HG03139 (cell line): ENCODE measurements around the gene MRPL43.

Source experiments
- ATAC-seq: cut with Tn5 transposase; IDR thresholded peaks from one replicate; pipeline ENCODE4 v1.9.1; 2021; ENCODE audit not compliant: unreplicated experiment

Gene MRPL43

GRCh38 chr10:101005361-101005760 is 18.1 kb upstream of the MRPL43 start:
- ATAC-seq, result no peak

DNA sequence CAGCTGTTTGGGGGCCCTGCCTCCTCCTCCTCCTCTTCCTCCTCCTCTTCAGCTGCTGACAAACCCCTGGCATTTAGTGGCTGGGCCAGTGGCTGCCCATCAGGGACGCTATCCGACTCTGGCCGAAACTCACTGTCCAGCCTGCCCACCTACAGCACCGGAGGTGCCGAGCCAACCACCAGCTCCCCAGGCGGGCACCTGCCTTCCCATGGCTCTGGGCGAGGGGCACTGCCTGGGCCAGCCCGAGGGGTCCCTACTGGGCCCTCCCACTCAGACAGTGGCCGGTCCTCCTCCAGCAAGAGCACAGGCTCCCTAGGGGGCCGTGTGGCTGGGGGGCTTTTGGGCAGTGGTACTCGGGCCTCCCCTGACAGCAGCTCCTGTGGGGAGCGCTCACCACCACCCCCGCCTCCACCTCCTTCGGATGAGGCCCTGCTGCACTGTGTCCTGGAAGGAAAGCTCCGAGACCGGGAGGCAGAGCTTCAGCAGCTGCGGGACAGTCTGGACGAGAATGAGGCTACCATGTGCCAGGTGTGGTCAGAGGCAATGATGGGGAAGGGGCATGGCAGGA is 16.4 kb upstream of the MRPL43 start:
- ATAC-seq, result no peak

DNA sequence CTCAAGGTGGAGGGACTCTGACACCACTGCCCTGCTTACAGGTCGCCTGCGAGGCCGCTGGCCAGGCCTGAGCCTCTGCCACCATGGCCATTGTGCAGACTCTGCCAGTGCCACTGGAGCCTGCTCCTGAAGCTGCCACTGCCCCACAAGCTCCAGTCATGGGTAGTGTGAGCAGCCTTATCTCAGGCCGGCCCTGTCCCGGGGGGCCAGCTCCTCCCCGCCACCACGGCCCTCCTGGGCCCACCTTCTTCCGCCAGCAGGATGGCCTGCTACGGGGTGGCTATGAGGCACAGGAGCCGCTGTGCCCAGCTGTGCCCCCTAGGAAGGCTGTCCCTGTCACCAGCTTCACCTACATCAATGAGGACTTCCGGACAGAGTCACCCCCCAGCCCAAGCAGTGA is 15.2 kb upstream of the MRPL43 start:
- ATAC-seq, result no peak

- ATAC-seq, result no peak
Measured at GRCh38 chr10:101001659-101002035, 14.3 kb upstream of the MRPL43 start.

DNA sequence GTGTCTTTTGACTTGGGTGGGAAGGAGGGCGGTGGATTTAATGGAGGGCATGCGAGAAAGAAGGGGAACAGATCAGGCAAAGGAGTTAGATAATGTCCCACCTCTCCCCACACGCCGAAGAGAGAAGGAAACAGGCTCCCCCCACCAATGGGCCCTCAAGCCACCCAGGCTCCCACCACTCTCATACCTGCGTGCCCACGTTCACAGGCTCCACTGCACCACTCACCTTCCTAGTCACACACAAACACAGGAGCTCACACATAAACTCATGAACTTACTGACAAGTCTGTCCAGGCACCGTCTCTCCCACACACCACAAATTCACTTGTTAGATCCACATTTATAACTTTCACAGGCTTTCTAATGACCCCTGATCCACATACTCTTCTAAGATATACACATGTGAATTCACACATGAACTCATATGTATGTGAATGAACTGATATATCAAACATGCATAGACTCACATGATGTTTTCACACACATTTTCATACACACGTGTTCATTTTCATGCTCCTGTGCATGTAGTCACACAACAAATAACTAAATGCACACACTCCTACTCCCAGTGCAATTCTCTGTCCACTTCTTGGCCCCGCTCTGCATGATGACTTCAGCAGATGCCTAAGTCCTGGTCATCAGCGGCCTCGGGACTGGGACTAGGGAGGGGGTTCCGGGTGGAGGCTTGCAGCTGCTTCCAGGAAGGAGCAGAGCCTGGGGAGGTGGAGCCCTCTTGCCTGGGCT is 13.8 kb upstream of the MRPL43 start:
- no peak for ATAC-seq

DNA sequence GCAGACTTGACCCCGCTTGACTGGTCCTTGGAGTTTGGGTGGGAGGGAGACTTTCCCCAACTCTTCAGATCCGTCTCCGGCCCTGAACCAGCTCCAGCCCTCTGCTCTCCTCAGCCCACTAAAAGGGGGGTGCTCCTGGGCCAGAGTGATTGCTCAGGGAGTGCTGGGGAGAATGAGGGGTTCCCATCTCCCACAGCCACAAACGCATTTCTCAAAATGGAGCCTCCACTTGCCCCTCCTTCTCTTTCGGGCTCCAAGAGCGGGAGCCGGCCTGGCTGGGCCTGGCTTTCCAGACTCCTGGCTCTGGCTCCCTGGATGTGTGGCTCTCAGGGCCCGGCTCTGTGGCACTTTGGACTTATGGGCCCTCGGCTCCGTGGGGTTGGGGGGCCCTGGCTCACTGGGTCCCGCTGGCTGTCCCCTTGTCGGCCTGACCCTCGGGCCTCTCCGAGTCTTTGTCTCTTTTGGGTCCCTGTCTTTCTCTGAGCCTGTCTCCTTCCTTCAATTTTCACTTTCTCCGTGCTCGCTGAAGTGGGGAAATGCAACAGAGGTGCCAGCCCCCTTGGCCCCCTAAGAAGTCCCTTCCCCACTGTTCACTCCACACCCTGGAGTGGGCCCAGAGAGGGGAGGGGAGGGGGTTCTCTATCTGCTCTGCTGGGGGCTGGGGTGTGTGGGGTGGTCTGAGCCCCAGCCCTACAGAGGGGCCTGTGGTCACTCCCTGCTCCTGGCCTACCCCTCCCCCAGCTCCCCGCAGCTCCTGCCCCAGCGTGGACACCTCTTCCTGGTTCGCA is 13.0 kb upstream of the MRPL43 start:
- no peak for ATAC-seq

GRCh38 chr10:100999742-101000126 is 12.4 kb upstream of the MRPL43 start, which contains the start of gene LZTS2:
TSS of gene LZTS2 (plus strand) at chr10:100999808. CDS start at chr10:101002539, 2,731 bp downstream.
- ATAC-seq, result peak; percentile 9

- peak; percentile 35 for ATAC-seq
Measured at GRCh38 chr10:100998991-100999741, 11.9 kb upstream of the MRPL43 start.

- ATAC-seq, result no peak
Measured at GRCh38 chr10:100998183-100998990, 11.1 kb upstream of the MRPL43 start.

- no peak for ATAC-seq
Measured at GRCh38 chr10:100997360-100998182, 10.3 kb upstream of the MRPL43 start.

- ATAC-seq, result no peak
Measured at GRCh38 chr10:100996678-100997359, 9.5 kb upstream of the MRPL43 start.

DNA sequence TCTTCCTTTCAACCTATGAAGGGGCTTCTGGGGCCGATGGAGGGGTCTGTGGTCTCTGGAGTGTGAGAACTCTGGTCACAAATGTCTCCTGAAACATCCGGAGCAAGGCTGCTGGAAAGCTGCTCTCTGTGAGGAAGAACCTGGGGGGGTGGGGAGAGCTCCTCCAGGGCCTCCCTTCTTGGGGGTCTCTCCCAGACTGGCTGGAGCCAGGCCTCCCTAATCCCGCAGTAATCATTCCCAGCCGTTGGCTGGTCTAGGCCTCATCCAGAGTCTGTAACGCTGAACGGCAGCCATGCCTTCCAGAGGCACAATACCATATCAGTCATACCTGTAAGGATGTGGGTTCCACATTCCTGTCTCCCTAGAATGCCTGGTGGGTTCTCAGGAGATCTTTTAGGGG is 7.9 kb upstream of the MRPL43 start:
- no peak for ATAC-seq

GRCh38 chr10:100993986-100994708 is 6.8 kb upstream of the MRPL43 start:
- ATAC-seq, result no peak

DNA sequence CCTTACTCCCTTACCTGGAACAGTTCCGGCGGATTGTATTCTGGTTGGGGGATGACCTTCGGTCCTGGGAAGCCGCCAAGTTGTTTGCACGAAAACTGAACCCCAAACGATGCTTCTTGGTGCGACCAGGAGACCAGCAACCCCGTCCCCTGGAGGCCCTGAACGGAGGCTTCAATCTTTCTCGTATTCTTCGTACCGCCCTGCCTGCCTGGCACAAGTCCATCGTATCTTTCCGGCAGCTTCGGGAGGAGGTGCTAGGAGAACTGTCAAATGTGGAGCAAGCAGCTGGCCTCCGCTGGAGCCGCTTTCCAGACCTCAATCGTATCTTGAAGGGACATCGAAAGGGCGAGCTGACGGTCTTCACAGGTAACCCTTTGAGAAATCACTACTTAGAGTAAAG is 1.8 kb upstream of the MRPL43 start:
- no peak for ATAC-seq

- ATAC-seq, result no peak
Measured at GRCh38 chr10:100988166-100988565, 869 bp upstream of the MRPL43 start.

DNA sequence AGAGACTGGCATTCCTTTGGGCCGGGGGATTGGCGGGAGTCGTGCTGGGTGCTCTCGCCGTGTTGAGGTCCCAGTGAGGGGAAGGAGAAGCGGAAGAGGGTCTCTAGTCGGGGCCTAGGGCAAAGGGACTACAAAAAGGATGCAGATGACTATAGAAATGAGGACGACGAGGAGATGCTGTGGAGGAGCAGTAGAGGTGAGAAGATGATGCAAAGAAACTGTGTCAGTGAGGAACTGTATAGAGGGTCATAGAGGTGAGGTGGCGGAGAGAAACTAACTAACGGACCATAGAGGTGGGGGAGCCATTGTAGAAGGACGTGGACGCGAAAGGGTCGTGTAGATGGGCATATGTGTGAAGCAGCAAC is 370 bp upstream of the MRPL43 start:
- no peak for ATAC-seq

- no peak for ATAC-seq
Measured at GRCh38 chr10:100986623-100986951, 710 bp downstream of the MRPL43 start.

- ATAC-seq, result no peak
Measured at GRCh38 chr10:100985336-100985735, 2.0 kb downstream of the MRPL43 start.
